Tibial nerve (tissue), 3 donors: ENCODE results near the gene COPB2.

Experiments used
- POLR2A ChIP-seq, 2 donors: fragments of 450-650 bp; IDR thresholded peaks; one replicate each; pipeline ENCODE4 v1.6.1; 2017; ENCODE audit warnings: antibody characterized with exemption in 2 of 2, mild to moderate bottlenecking in 2 of 2, moderate library complexity in 2 of 2
- TF ChIP-seq, protein P1 (sequence below), 5 experiments: fragments of 200-600 bp in 3 of 5; fragments of 450-650 bp in 2 of 5; sonication (generic) in 3 of 5; IDR thresholded peaks; one replicate each; pipeline ENCODE4 v1.5.1; 2016 to 2019; ENCODE audit warnings: antibody characterized with exemption in 5 of 5, mild to moderate bottlenecking in 3 of 5, moderate library complexity in 2 of 5

DNA sequence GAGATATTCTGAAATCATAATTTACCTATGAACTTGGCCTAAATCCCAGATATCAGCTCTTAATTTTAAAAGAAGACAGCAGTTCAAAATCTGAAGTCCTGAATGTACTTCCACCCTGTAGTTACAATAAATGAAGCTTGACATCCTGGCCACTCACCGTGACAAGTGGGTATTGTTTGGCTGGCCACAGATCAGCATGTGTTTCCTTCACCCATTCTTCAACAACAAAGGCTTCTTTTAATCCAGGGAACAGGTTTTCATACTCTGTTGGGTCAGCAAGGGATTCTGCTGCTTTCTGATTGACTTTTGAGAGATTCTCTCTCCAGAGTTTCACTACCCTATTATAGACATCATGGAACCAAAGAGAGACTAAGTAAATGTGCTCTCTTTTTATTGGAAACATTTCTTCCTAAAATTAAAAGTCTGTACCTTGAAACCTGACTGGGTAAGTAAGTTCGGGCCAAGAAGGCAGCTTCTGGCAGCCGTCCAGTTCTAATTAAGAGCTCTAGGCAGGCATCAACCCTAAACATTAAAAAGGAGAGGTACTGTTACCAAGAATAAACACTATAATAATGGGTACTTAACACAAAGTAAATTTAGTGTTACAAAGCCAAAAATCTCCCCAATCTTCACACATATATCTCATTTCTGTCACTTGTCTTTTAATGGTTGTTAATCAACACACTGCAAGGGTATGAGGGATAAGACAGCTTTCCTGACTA, 30.4 kb downstream of the COPB2 start:
- TF ChIP-seq, protein P1, sequence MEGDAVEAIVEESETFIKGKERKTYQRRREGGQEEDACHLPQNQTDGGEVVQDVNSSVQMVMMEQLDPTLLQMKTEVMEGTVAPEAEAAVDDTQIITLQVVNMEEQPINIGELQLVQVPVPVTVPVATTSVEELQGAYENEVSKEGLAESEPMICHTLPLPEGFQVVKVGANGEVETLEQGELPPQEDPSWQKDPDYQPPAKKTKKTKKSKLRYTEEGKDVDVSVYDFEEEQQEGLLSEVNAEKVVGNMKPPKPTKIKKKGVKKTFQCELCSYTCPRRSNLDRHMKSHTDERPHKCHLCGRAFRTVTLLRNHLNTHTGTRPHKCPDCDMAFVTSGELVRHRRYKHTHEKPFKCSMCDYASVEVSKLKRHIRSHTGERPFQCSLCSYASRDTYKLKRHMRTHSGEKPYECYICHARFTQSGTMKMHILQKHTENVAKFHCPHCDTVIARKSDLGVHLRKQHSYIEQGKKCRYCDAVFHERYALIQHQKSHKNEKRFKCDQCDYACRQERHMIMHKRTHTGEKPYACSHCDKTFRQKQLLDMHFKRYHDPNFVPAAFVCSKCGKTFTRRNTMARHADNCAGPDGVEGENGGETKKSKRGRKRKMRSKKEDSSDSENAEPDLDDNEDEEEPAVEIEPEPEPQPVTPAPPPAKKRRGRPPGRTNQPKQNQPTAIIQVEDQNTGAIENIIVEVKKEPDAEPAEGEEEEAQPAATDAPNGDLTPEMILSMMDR (IDR thresholded peaks at IDR 0.05), result no peak
- no peak for TF ChIP-seq POLR2A (IDR thresholded peaks at IDR 0.05)
